ENCODE results near the gene KRTAP5-6. TPM values are rescaled to one million over a fixed set of nuclear protein-coding genes. Genes with fewer than 3 reads are reported as not detected.

Gene KRTAP5-6
- total RNA-seq, 1 experiment from 2014 or later, result not detected

DNA sequence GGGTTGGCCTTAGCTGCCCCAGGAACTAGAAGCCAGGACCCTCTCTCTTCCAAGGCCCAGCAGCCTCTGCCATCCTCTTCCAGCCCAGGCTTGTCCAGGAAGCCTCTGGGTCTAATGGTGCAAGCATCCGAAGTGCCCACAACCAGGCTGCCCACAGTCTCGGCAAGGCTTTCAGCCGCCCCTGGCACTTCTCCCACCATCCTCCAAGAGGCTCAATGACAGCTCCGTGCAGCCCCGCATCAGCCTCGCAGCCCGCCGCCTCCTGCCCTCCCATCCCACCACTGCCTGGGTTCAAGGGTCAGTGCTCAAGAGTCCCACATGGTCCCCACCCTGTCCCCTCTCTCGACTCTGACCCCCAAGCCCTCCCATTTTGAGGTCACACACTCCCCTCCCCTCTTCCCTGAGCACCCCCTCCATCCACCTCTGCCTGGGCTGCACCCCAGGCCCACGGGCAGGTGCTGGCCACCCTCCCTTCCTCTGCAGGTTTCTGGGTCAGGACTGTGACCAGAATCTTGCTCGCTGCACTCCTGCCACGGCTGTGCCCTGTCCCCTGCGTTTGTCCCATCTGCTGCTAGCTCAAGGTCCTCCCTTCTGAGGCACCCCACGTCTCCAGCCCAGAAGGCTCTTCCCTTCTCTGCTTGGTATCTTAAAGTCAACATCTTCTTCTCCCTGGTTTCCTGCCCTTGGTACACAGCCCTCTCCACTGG, 36.2 kb downstream of the KRTAP5-6 start:
- peaks cover 24% of the 10 kb centered on the region; the same call in 1 of the 2 replicates for H3K27me3 ChIP-seq (ENCODE audit: insufficient read depth, low read length)
- H3K4me3 ChIP-seq (replicated peaks in 1 of 2; ENCODE audit: low read depth in 1 of 2, low read length in 2 of 2), result no peak overlapping the region
- H3K9me2 ChIP-seq (ENCODE audit: insufficient read depth), result no peaks in the 10 kb centered on the region
- H3K27ac ChIP-seq (ENCODE audit: low read depth, low read length), result no peak overlapping the region
- no peak overlapping the region for H3K4me2 ChIP-seq (ENCODE audit: low read length)
- no peaks in the 10 kb centered on the region for H4K20me1 ChIP-seq (ENCODE audit: insufficient read depth)
- ChIA-PET CTCF (no interaction called here), POLR2A (no interaction called here), RAD21 (ENCODE audit: low non-redundant PET in 1 of 2, low total read pairs in 2 of 2, uncharacterized antibody in 2 of 2, unreplicated experiment in 2 of 2) (no interaction called here)
- DNase-seq (ENCODE audit: low read depth, low spot score) (no peak), ATAC-seq (no peak)
- H3K9ac ChIP-seq (ENCODE audit: low read length), result no peak overlapping the region
- H3K4me1 ChIP-seq (ENCODE audit: control insufficient read depth in 1 of 2, insufficient read depth in 2 of 2, low read length in 2 of 2), result no peaks in the 10 kb centered on the region
- H3K79me2 ChIP-seq (ENCODE audit: insufficient read depth, low read length), result no peaks in the 10 kb centered on the region
- no peak overlapping the region for H2AFZ ChIP-seq (ENCODE audit: low read depth, low read length, poor library complexity, severe bottlenecking)
- intact Hi-C loops (cut with micrococcal nuclease), result no loop called here
- TF ChIP-seq EZH2 (IDR thresholded peaks at IDR 0.05) (no peak), CBX3 (IDR thresholded peaks at IDR 0.05; ENCODE audit: low read depth) (no peak), FOSL1 (IDR thresholded peaks at IDR 0.05; ENCODE audit: low read depth) (no peak), SIN3A (IDR thresholded peaks at IDR 0.05; ENCODE audit: low read depth) (no peak), TCF7L2 (IDR thresholded peaks at IDR 0.05; ENCODE audit: borderline replicate concordance, extremely low read depth, insufficient read depth, insufficient read length) (no peak), ZNF274 (IDR thresholded peaks at IDR 0.05; ENCODE audit: low read depth, low read length) (no peak), SP1 (IDR thresholded peaks at IDR 0.05; ENCODE audit: low read depth) (no peak), EGR1 (IDR thresholded peaks at IDR 0.05; ENCODE audit: low read depth) (no peak), ELF1 (IDR thresholded peaks at IDR 0.05; ENCODE audit: borderline replicate concordance, low read depth) (no peak), YY1 (IDR thresholded peaks at IDR 0.05; ENCODE audit: extremely low read depth, insufficient replicate concordance, low read depth, low read length) (no peak), POLR2A (IDR thresholded peaks at IDR 0.05; ENCODE audit: borderline replicate concordance, extremely low read depth, insufficient read depth, insufficient read length) (no peak), CEBPB (IDR thresholded peaks at IDR 0.05; ENCODE audit: low read depth) (no peak), RAD21 (IDR thresholded peaks at IDR 0.05; ENCODE audit: low read depth) (no peak)
- TF ChIP-seq, protein P1, sequence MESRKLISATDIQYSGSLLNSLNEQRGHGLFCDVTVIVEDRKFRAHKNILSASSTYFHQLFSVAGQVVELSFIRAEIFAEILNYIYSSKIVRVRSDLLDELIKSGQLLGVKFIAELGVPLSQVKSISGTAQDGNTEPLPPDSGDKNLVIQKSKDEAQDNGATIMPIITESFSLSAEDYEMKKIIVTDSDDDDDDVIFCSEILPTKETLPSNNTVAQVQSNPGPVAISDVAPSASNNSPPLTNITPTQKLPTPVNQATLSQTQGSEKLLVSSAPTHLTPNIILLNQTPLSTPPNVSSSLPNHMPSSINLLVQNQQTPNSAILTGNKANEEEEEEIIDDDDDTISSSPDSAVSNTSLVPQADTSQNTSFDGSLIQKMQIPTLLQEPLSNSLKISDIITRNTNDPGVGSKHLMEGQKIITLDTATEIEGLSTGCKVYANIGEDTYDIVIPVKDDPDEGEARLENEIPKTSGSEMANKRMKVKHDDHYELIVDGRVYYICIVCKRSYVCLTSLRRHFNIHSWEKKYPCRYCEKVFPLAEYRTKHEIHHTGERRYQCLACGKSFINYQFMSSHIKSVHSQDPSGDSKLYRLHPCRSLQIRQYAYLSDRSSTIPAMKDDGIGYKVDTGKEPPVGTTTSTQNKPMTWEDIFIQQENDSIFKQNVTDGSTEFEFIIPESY (IDR thresholded peaks at IDR 0.05; ENCODE audit: extremely low read depth, insufficient replicate concordance, low read length), result no peak
- TF ChIP-seq, protein P2, sequence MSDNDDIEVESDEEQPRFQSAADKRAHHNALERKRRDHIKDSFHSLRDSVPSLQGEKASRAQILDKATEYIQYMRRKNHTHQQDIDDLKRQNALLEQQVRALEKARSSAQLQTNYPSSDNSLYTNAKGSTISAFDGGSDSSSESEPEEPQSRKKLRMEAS (IDR thresholded peaks at IDR 0.05), result no peak
- TF ChIP-seq, protein P3, sequence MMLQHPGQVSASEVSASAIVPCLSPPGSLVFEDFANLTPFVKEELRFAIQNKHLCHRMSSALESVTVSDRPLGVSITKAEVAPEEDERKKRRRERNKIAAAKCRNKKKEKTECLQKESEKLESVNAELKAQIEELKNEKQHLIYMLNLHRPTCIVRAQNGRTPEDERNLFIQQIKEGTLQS (IDR thresholded peaks at IDR 0.05), result no peak
- peaks cover 12 to 14% of the 10 kb centered on the region in 2 experiments; a peak in 3 of 4 replicates for H3K9me3 ChIP-seq (ENCODE audit: control insufficient read depth in 1 of 2, insufficient read depth in 1 of 2, low read depth in 1 of 2, low read length in 2 of 2)
- no TSS peak for BruUV-seq (replicated peaks)
- no peaks in the 10 kb centered on the region for H3K36me3 ChIP-seq (ENCODE audit: control insufficient read depth in 1 of 2, insufficient read depth in 2 of 2, low read length in 2 of 2)
